Measurements from ENCODE around the gene MAGI2.

The MAGI2 gene

DNA sequence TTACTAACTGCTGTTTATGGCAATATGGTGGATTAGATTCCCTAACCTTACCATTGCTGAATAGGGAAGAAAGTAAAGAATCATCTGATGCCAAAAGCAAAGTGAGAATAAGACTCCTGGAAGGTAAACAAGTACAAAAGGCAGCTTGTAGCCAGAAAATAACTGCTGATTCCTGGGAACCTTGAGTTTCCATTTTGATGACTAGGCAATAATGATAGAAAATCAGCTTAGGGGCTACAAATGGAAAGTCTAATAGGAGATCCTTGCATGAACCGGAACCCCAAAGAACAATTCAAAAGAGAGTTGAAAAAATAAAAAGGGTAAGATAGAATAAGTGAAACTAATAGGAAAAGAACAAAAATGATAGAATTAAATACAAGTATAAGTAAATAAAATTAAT lies 1338.5 kb downstream of the MAGI2 start:
- no peak overlapping the region for H3K4me3 ChIP-seq (ENCODE audit: low read length)
- DNase-seq (ENCODE audit: low read depth, low spot score), result no peak

GRCh38 chr7:78112488-78112887 lies 1341.0 kb downstream of the MAGI2 start:
- no peak overlapping the region for H3K4me3 ChIP-seq (ENCODE audit: low read length)
- DNase-seq (ENCODE audit: low read depth, low spot score), result no peak

DNA sequence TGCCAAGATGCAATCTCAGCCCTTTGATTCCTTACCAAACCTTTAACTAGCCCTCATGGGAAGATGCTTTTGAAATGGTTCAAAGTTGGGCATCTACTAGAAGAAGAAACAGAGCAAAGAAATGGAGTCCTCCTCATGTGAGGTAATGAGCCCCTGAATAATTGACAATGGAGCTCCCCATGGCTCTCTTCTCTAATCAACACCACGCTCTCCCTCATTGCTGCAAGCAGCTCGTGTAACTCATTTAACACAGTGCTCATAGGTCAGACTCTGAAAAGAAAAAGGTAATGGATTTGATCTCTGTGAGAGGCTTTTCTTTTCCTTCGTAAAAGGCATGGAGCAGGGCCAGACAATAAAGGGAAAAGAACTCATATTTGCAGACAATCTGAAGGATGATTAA lies 1342.1 kb downstream of the MAGI2 start:
- no peak overlapping the region for H3K4me3 ChIP-seq (ENCODE audit: low read length)
- no peak for DNase-seq (ENCODE audit: low read depth, low spot score)

- no peak overlapping the region for H3K4me3 ChIP-seq (ENCODE audit: low read length)
- DNase-seq (ENCODE audit: low read depth, low spot score), result no peak
These were observed 1350.0 kb downstream of the MAGI2 start for GRCh38 chr7:78103475-78103874.

DNA sequence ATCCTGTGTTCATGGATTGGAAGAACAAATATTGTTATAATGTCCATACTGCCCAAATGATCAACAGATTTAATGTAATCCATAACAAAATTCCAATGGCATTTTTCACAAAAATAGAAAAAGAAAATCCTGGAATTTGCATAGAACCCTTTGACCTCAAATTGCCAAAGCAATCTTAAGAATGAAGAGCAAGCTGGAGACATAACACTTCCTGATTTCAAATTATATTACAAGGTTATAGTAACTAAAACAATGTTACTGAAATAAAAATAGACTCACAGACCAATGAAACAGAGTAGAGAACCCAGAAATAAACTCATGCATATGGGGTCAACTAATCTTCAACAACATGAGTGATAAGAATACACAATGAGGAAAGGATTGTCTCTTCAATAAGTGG lies 1352.4 kb downstream of the MAGI2 start:
- no peak overlapping the region for H3K4me3 ChIP-seq (ENCODE audit: low read length)
- no peak for DNase-seq (ENCODE audit: low read depth, low spot score)

DNA sequence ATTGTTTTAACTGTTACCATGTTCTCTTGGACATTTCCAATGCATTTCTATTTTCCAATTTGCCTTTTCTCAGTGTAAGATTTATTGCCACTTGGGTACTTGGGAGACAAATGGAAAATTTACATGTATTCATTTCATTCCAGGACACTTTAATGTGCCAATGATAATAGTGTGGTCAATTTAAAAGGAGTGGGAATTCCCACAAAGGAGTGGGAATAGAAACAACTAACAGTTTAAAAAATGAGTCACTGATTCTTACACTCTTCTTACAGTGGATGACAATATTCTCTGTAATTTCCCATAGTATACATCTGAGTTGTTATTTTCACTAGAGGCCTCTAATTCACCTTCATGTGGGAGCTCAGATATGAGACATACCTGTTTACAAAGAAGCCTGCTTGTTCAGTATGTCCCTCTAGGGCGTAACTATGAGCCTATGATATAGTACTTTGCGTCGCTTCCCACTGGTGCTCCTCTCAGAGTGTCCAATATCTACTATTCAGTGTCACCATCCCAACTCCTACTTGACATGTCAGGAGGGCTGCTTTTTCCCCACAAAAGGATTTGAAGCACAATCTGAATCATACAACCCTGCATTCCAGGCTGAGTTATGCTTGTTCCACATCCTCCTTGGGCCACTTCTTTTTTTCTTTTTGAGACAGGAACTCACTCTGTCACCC lies 1353.6 kb downstream of the MAGI2 start:
- H3K4me3 ChIP-seq (ENCODE audit: low read length), result no peak overlapping the region
- DNase-seq (ENCODE audit: low read depth, low spot score), result no peak

DNA sequence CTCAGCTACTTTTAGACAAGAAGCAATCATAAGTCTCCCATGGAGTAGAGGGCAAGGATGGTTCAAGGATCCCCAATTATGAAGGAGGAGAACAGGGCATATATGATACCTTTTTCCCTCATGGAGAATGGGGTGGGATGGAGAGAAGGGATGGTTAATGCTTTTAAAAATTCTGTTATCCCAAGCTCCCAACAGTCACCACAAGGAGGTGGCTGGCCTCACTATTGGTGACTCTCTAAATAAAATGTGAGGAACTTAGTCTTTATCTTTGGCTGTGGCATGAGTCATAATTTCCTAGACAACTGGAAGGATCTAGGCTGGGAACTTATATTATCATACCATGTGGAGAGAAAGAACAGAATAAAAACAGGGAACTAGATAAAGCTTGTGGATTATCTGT lies 1357.9 kb downstream of the MAGI2 start:
- no peak for DNase-seq (ENCODE audit: low read depth, low spot score)
- no peak overlapping the region for H3K4me3 ChIP-seq (ENCODE audit: low read length)

- DNase-seq (ENCODE audit: low read depth, low spot score), result no peak
- no peak overlapping the region for H3K4me3 ChIP-seq (ENCODE audit: low read length)
These were observed 1361.1 kb downstream of the MAGI2 start for GRCh38 chr7:78092331-78092730.

DNA sequence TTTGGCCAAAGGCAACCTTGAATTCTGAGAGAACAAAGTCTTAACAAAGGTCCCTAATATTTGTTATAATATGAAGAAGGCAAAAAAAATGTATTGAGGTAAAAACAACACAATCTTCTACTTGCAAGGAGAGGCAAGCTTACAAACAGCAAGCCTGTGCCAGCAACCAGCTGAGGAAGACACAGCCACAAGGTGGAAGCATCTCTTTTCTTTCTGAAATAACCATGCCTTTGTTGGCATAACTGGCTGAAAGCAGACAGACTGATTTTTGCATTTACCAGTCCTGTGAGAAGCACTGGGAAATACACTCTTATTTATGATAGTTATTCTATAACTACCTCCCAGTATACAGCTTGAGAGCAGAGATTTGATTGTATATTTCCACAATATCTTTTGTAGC lies 1362.9 kb downstream of the MAGI2 start:
- DNase-seq (ENCODE audit: low read depth, low spot score), result no peak
- no peak overlapping the region for H3K4me3 ChIP-seq (ENCODE audit: low read length)

- no peak overlapping the region for H3K4me3 ChIP-seq (ENCODE audit: low read length)
- no peak for DNase-seq (ENCODE audit: low read depth, low spot score)
These were observed 1369.9 kb downstream of the MAGI2 start for GRCh38 chr7:78083476-78084120.

DNA sequence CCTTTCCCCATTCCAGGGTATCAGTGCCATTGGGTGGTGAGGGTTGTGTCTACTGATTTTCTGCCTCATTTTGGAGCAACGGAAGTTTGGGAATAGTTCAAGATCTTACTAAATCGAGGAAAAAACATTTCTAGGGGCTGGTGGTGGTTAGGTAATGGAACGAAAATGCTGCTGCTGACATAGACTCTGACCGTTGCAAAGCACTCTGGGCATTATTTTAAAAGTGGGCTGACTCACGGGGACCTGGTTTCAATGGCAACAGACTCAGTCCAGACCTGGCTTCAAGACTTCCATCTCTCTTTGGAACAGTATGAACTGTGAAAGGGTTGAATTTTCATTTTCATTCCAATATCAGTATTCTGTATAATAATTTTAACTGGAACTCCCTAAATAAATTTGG lies 1370.9 kb downstream of the MAGI2 start:
- H3K4me3 ChIP-seq (ENCODE audit: low read length), result no peak overlapping the region
- DNase-seq (ENCODE audit: low read depth, low spot score), result no peak

DNA sequence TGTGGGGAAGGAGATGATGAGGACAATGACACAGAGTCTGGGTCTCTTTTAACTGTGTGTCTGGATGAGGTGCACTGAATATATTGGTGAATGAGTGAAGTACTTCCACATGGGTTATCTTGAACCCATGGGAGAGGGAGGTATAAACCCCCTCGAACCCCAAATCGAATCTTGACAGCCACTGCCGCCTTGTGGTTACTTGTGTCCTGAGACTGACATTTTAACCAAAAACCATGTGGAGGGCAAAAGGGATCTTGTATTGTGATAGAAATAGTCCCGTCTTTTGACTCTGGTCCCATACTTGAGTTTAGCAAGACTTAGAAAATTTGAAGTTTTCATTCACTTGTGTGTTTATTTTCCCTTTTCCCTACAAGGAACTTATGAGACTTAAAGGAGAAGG lies 1371.6 kb downstream of the MAGI2 start:
- DNase-seq (ENCODE audit: low read depth, low spot score), result no peak
- no peak overlapping the region for H3K4me3 ChIP-seq (ENCODE audit: low read length)

DNA sequence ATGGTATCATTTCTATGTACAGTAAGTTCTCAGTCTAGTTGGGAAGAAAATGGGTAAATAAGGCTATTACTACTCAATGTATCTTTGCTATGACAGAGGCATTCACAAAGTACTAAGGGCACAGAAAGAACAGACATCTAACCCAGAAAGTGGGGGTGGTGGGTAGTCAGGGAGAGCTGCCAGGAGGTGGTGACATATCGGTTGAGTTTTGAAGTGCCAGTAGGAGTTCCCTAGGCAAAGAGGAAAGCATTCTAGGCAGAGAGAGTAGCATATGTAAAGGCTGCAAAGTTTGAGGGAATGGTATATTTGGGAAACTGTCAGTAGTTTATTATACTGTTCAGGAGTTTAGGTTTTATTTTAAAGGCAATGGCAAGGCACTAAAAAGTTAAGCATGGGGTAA lies 1372.1 kb downstream of the MAGI2 start:
- DNase-seq (ENCODE audit: low read depth, low spot score), result no peak
- no peak overlapping the region for H3K4me3 ChIP-seq (ENCODE audit: low read length)

- no peak for DNase-seq (ENCODE audit: low read depth, low spot score)
These were observed 1372.7 kb downstream of the MAGI2 start for GRCh38 chr7:78080811-78081210.

DNA sequence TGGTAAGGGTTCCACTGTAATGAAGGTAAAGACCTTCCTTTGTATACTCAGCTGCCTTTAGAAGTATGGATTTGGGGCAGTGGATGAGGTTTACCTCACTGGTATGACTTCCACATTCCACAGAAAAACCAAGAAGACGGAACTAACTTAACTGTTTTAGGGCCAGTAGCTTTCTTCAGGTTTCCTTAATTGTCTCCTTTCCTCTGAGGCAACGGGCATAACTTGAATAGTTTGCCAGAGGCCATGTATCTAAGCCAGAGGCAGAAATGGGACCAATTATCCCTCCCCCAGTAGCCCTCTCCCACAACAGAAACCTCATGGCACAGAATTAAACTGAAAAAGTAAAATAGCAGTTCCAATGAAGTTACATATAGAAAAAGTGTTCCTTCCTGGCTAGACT lies 1373.2 kb downstream of the MAGI2 start:
- DNase-seq (ENCODE audit: low read depth, low spot score), result no peak

More at GRCh38 chr7:78080811-78081210, 1372.7 kb downstream of the MAGI2 start:
- H3K4me3 ChIP-seq (ENCODE audit: low read length), result no peak overlapping the region

GRCh38 chr7:78074713-78075112 lies 1378.8 kb downstream of the MAGI2 start:
- no peak overlapping the region for H3K4me3 ChIP-seq (ENCODE audit: low read length)
- DNase-seq (ENCODE audit: low read depth, low spot score), result no peak

More for the DNA sequence above, 1373.2 kb downstream of the MAGI2 start:
- H3K4me3 ChIP-seq (ENCODE audit: low read length), result no peak overlapping the region

DNA sequence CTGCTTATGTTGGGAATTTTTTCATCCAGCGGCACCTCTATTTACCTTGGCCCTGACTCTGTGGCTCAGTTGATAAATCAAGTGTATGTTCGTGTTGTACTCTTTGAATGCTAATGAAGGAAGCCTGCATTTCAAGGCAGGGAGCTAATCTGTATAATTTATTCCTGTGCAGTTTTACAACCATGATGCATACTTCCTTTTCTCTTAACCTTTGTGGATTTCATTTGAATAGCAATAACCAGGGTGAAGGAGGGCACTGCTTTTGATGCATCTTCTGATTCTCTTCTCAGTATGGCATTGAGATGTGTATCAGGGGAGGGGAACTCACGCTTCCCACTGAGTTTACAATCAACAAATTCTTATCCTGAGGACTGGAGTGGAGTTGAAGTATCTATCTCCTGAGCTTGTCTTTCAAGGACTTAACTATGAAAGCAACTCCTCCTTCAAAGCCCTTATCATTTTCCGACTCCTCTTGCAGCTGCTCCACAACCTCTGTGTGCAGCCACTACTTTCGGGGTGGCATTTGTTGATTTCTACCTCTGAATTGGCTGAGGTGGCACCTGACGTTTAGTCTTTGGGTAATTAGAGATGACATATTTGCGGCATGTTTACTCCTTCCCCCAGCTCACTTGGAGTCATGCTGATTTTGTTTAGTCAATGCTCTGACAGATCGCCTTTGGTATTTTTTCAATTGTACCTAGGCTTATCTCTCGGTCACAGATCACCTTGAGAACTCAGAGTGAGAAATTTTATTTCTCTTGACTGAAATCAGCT lies 1379.7 kb downstream of the MAGI2 start:
- H3K4me3 ChIP-seq (ENCODE audit: low read length), result no peak overlapping the region
- no peak for DNase-seq (ENCODE audit: low read depth, low spot score)

- H3K4me3 ChIP-seq (ENCODE audit: low read length), result no peak overlapping the region
- no peak for DNase-seq (ENCODE audit: low read depth, low spot score)
These were observed 1381.3 kb downstream of the MAGI2 start for GRCh38 chr7:78072201-78072590.

- no peak for DNase-seq (ENCODE audit: low read depth, low spot score)
- H3K4me3 ChIP-seq (ENCODE audit: low read length), result no peak overlapping the region
These were observed 1381.8 kb downstream of the MAGI2 start for GRCh38 chr7:78071491-78072200.

GRCh38 chr7:78066599-78066998 lies 1386.9 kb downstream of the MAGI2 start:
- no peak overlapping the region for H3K4me3 ChIP-seq (ENCODE audit: low read length)
- no peak for DNase-seq (ENCODE audit: low read depth, low spot score)

Measured in Jurkat, Clone E6-1 (cell line).